GM12873 (cell line): ENCODE results near the gene CDCP2.

Experiments
- TF ChIP-seq, protein P1 (sequence below): IDR thresholded peaks from 2 replicates; pipeline ENCODE4 v1.5.1; 2012; ENCODE audit warnings: low read depth, mild to moderate bottlenecking, moderate library complexity, low read length, control low read depth; ENCODE audit not compliant: insufficient read depth; ENCODE audit errors: missing control alignments

CDCP2 gene

DNA sequence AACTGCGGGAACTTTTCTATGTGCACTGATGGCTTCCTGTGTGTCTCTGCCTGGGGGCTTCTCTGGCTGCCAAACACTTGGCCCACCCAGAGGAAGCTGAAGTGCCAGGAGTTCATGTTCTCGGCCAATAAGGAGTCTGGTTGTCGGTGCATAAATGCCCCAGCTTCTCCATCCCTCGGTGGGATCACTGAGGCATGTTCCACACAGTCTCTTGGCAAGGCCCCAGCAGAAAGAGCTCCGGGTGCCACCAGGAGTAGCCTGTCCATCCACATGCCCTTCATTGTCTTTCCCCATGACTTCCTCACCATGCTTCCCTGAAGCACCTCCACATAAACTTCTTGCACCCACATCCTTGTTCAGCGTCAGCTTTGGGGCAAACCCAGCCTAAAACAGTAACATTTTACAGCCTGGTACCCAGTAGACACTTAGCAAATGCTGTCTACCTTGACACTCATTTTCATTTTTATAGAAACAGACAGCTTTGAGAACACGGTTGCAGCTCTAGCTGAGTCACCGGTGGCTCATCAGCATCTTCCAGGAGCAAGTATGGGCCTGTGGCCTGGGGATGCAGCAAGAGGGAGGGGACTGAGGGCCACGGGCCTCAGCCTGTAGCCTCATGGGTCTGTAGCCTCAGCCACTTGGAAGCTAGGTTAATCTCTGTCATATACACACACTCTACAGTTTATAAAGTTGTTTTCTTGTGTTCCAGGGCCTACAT is 14.8 kb upstream of the CDCP2 start:
- TF ChIP-seq, protein P1, sequence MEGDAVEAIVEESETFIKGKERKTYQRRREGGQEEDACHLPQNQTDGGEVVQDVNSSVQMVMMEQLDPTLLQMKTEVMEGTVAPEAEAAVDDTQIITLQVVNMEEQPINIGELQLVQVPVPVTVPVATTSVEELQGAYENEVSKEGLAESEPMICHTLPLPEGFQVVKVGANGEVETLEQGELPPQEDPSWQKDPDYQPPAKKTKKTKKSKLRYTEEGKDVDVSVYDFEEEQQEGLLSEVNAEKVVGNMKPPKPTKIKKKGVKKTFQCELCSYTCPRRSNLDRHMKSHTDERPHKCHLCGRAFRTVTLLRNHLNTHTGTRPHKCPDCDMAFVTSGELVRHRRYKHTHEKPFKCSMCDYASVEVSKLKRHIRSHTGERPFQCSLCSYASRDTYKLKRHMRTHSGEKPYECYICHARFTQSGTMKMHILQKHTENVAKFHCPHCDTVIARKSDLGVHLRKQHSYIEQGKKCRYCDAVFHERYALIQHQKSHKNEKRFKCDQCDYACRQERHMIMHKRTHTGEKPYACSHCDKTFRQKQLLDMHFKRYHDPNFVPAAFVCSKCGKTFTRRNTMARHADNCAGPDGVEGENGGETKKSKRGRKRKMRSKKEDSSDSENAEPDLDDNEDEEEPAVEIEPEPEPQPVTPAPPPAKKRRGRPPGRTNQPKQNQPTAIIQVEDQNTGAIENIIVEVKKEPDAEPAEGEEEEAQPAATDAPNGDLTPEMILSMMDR, result no peak

DNA sequence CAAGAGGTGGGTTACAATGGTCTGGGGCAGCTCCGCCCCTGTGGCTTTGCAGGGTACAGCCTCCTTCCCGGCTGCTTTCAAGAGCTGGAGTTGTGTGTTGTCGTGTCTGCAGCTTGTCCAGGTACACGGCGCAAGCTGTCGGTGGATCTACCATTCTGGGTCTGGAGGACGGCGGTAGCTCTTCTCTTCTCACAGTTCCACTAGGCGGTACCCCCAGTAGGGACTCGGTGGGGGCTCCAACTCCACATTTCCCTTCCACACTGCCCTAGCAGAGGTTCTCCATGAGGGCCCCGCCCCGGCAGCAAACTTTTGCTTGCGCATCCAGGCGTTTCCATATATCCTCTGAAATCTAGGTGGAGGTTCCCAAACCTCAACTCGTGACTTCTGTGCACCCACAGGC is 12.3 kb upstream of the CDCP2 start:
- TF ChIP-seq, protein P1, result no peak

DNA sequence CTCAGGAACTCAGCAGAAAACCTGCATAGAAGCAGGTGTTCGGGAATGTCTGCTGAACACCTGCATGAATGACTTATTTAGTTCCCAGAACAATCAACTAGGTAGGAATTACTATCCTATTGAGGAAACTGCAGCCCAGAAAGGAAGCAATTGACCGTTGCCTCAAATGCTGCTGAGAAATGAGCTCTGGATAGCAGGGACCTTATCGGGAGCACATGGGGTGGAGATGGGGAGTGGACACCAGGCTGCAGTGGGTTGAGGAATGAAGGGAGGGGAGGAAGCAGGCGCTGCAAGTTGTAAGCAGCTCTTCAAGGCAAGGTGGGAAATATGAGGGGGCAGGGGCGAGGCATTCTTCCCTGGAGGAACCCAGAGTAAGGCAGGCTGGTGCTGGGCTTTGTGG is 10.8 kb upstream of the CDCP2 start:
- TF ChIP-seq, protein P1, result no peak

DNA sequence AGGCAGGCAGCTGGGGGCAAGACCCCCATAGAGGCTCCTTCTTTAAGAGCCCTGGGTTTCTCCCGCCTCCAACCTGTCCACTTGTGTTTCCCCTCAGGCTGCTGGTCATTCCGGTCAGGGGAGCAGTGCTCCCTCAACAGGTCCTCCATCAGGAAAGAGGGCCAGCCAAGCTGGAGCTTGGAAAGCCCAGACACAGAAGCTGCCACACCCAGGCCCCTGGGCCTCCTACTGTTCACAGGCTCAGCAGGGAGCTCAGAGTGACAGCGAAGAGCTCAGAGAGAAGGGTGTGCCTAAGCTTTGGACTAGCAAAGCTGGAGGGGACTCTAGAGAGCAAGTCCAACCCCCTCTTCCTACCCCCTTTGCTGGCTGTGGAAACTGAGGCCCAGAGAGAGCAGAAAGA is 10.3 kb upstream of the CDCP2 start:
- TF ChIP-seq, protein P1, result no peak

DNA sequence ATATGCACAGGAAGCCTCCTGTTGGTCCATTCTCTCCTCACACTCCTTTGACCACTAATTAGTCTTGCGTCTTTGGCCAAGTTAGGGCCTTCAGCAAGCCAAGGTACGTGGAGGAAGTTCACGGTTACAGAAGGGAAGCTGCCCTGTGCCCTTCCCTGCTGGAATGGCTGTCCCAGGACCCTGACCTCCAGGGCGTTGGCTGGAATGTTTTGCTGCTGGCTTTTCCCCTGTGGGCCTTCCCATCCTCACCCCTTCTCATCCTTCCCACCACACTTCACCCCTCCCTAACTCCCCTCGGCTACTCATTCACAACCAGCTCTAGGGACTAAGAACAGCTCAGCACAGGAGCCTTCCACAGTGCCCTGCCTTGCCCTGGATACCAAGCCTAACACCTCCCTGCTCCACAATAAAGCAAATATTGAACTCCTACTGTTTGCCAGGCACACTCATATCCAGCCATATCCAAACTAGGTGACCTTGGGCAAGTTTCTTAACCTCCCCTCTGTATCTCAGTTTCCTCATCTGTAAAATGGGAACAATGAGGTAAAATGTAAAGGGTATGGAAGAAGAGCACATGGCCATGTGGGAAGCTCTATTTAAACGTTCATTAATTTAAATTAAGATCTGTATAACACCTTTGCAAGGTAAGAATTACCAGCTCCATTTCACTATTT is 8.8 kb upstream of the CDCP2 start:
- TF ChIP-seq, protein P1, result no peak

DNA sequence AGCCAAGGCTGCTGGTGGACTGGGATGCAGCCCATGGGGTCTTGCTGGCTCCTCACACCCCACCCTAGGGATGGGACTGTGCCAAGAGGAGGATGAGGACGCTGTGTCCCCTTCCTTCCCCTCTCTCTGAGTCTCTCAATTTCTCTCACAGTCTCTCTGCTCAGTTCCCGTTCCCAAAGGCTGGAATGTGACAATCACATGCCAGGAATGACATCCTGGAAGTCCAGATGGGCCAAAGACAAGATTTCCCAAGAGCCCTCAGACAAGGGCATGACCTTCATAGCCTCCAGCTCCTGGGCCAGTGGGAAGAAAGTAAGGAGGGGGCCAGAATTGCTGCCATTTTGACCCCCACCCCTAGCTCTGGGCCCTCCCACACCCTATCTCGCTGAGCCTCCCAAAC is 7.6 kb upstream of the CDCP2 start:
- TF ChIP-seq, protein P1, result no peak

DNA sequence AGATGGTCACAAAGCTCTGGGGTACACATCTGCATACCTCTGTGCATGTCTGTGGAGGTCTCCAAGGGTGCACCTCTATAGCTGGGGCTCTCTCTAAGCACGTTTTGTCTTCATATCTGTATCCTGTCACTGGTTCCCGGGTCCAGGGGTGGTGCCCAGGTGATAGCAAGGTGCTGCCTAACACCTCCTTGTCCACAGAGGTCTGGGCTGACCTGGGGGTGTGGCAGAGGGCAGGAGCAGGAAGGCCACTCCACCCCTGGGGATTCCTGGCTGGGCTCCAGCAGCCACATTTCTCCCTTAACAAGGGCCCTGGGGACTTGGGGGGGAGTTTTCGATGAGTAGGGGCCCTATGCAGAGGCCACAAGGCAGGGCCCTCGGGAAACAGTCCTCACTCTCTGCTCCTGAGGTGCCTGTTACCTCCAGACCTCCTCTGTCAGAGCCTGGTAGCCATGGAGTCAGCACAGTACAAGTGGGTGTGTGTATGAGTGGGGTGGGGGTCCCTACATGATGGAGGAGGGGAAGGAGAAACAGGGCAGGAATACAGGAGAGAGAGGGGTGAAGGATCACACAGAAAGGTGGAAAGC is 7.0 kb upstream of the CDCP2 start:
- TF ChIP-seq, protein P1, result no peak
